OCI-LY7 (cell line): ENCODE measurements around the gene RIN1. TPM values are rescaled to one million over a fixed set of nuclear protein-coding genes. Genes with fewer than 3 reads are reported as not detected.
A peak's percentile ranks its signal among the peaks of the same experiment; 100 is the strongest.

Experiments
- BruUV-seq: library from RNA; stranded (reverse); fragments of 400-500 nt; replicated peaks from 2 replicates; lab custom pipeline; 2021; lab: Mats Ljungman, UMichigan
- CTCF ChIA-PET: fragments of 300-600 bp; sonication (Branson Sonifier 250); formaldehyde crosslinking; loops from one replicate; lab custom pipeline; 2022; ENCODE audit warnings: antibody characterized with exemption; ENCODE audit not compliant: unreplicated experiment; lab: Charles Lee
- POLR2A ChIA-PET: fragments of 300-600 bp; sonication (Branson Sonifier 250); formaldehyde crosslinking; loops from one replicate; lab custom pipeline; 2022; ENCODE audit warnings: antibody characterized with exemption; lab: Charles Lee
- DNase-seq: peaks from one replicate; pipeline ENCODE4 v3.0.0-alpha.2; 2015; ENCODE audit warnings: low spot score
- H2AFZ ChIP-seq: fragments of 200-600 bp; sonication (generic), shearing (Covaris generic); 2 replicates; pipeline ENCODE4 v1.6.1; 2014; ENCODE audit warnings: mild to moderate bottlenecking, antibody characterized with exemption, low read length, moderate library complexity
- H3K27ac ChIP-seq: fragments of 200-600 bp; sonication (generic); 2 replicates; pipeline ENCODE4 v1.5.1; 2014; ENCODE audit warnings: mixed run types, low read depth, mild to moderate bottlenecking, moderate library complexity, low read length, inconsistent platforms; ENCODE audit not compliant: poor library complexity, severe bottlenecking
- H3K36me3 ChIP-seq: fragments of 200-600 bp; sonication (generic); 2 replicates; pipeline ENCODE4 v1.6.1; 2014; ENCODE audit warnings: mild to moderate bottlenecking, antibody characterized with exemption, low read length, moderate library complexity, mixed read lengths; ENCODE audit not compliant: insufficient read depth
- H3K4me1 ChIP-seq: fragments of 200-600 bp; sonication (generic); 2 replicates; pipeline ENCODE4 v1.5.1; 2014; ENCODE audit warnings: mild to moderate bottlenecking, low read length; ENCODE audit not compliant: insufficient read depth, poor library complexity, severe bottlenecking
- H3K4me2 ChIP-seq: fragments of 200-600 bp; sonication (generic); 2 replicates; pipeline ENCODE4 v1.6.1; 2014; ENCODE audit warnings: mild to moderate bottlenecking, low read length
- H3K4me3 ChIP-seq: fragments of 200-600 bp; sonication (generic); 2 replicates; pipeline ENCODE4 v1.5.1; 2014; ENCODE audit warnings: mild to moderate bottlenecking, low read depth, low read length; ENCODE audit not compliant: poor library complexity, severe bottlenecking
- H3K79me2 ChIP-seq: fragments of 200-600 bp; sonication (generic); 2 replicates; pipeline ENCODE4 v1.6.1; 2016; ENCODE audit warnings: low read depth, mild to moderate bottlenecking, low read length, moderate library complexity, mixed read lengths; ENCODE audit not compliant: insufficient read depth
- H3K9me2 ChIP-seq: fragments of 200-600 bp; sonication (generic); 2 replicates; pipeline ENCODE4 v1.6.1; 2016; ENCODE audit warnings: mild to moderate bottlenecking, low read length, mixed read lengths; ENCODE audit not compliant: insufficient read depth
- H3K9me3 ChIP-seq: fragments of 200-600 bp; sonication (generic); 2 replicates; pipeline ENCODE4 v1.6.1; 2014; ENCODE audit warnings: mild to moderate bottlenecking, mixed run types, low read length, mixed read lengths
- H4K20me1 ChIP-seq: fragments of 200-600 bp; sonication (generic); 2 replicates; pipeline ENCODE4 v1.6.1; 2014; ENCODE audit warnings: mild to moderate bottlenecking, antibody characterized with exemption, low read length, moderate library complexity, mixed read lengths; ENCODE audit not compliant: insufficient read depth
- EZH2phosphoT487 ChIP-seq: fragments of 200-600 bp; sonication (generic); IDR thresholded peaks from 2 replicates; pipeline ENCODE4 v1.6.1; 2018; ENCODE audit warnings: low read depth, borderline replicate concordance, mild to moderate bottlenecking, mixed run types, antibody characterized with exemption, low read length, moderate library complexity, mixed read lengths
- intact Hi-C: fragments of 100-400 bp; cut with micrococcal nuclease; formaldehyde crosslinking; loops from one replicate; pipeline ENCODE4 v1.10.0; 2022; ENCODE audit not compliant: unreplicated experiment
- total RNA-seq, 2 experiments: library from RNA; depleted of rRNA in 1 of 2; stranded (reverse); fragments of >200 nt in 1 of 2; shearing (Covaris generic) in 1 of 2; gene quantifications; 2 replicates each; pipeline ENCODE4 v1.2.3, GENCODE V29; 2014 to 2022
- TF ChIP-seq, protein P1 (sequence below): fragments of 200-600 bp; sonication (generic); conservative IDR thresholded peaks from 2 replicates; pipeline ENCODE4 v1.5.1; 2014; ENCODE audit warnings: mild to moderate bottlenecking, antibody characterized with exemption, low read length, moderate library complexity, mixed read lengths

The RIN1 gene
- total RNA-seq, 2 experiments from 2014 or later, result 1.6 to 2.9 TPM

DNA sequence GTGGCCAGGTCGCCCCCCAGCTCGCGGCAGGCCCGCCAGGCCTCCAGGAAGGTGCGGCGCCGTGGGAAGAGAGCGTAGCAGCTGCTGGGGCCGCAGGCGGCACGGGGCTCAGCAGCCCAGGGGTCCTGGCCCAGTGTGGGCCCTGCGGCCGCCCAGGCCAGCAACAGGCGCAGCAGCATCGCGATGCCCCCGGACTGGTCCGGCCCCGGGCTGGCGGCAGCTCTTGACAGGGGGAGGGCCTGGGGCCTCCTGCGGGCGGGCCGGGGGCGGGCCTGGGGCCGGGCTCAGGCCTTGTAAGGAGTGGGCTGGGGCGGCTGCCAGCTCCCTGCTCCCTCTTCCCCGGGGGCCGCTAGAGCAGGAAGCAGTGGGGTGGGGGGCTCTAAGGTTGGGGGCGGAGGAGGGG, 19.4 kb downstream of the RIN1 start, which contains the start of gene CD248:
Gene CD248 (minus strand): TSS at position 196 of the 403 bp plus-strand sequence. CDS start 17 bp downstream, at position 179.
- CTCF ChIA-PET, result interaction anchor here (1.0 kb wide), 1 partner anchor 50 kb away, joined by 4 read pairs; no protein-coding TSS in a partner anchor
- H3K27ac ChIP-seq, result peak within 1 kb of the TSS; percentile 83
- no peaks in the 10 kb centered on the region for H3K79me2 ChIP-seq
- H3K9me3 ChIP-seq, result no peaks in the 10 kb centered on the region
- intact Hi-C loops, result no loop called here
- H3K4me3 ChIP-seq, result peak within 1 kb of the TSS; percentile 49
- no peak for TF ChIP-seq EZH2phosphoT487
- TF ChIP-seq, protein P1, sequence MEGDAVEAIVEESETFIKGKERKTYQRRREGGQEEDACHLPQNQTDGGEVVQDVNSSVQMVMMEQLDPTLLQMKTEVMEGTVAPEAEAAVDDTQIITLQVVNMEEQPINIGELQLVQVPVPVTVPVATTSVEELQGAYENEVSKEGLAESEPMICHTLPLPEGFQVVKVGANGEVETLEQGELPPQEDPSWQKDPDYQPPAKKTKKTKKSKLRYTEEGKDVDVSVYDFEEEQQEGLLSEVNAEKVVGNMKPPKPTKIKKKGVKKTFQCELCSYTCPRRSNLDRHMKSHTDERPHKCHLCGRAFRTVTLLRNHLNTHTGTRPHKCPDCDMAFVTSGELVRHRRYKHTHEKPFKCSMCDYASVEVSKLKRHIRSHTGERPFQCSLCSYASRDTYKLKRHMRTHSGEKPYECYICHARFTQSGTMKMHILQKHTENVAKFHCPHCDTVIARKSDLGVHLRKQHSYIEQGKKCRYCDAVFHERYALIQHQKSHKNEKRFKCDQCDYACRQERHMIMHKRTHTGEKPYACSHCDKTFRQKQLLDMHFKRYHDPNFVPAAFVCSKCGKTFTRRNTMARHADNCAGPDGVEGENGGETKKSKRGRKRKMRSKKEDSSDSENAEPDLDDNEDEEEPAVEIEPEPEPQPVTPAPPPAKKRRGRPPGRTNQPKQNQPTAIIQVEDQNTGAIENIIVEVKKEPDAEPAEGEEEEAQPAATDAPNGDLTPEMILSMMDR, result no peak
- peak within 1 kb of the TSS; percentile 83 for H2AFZ ChIP-seq
- POLR2A ChIA-PET, result no interaction called here
- no peaks in the 10 kb centered on the region for H3K36me3 ChIP-seq
- no peaks in the 10 kb centered on the region for H3K9me2 ChIP-seq
- no peak for DNase-seq
- no TSS peak for BruUV-seq
- H4K20me1 ChIP-seq, result no peaks in the 10 kb centered on the region
- H3K4me1 ChIP-seq, result peaks cover 38% of the 10 kb centered on the region
- H3K4me2 ChIP-seq, result peak within 1 kb of the TSS; percentile 81

DNA sequence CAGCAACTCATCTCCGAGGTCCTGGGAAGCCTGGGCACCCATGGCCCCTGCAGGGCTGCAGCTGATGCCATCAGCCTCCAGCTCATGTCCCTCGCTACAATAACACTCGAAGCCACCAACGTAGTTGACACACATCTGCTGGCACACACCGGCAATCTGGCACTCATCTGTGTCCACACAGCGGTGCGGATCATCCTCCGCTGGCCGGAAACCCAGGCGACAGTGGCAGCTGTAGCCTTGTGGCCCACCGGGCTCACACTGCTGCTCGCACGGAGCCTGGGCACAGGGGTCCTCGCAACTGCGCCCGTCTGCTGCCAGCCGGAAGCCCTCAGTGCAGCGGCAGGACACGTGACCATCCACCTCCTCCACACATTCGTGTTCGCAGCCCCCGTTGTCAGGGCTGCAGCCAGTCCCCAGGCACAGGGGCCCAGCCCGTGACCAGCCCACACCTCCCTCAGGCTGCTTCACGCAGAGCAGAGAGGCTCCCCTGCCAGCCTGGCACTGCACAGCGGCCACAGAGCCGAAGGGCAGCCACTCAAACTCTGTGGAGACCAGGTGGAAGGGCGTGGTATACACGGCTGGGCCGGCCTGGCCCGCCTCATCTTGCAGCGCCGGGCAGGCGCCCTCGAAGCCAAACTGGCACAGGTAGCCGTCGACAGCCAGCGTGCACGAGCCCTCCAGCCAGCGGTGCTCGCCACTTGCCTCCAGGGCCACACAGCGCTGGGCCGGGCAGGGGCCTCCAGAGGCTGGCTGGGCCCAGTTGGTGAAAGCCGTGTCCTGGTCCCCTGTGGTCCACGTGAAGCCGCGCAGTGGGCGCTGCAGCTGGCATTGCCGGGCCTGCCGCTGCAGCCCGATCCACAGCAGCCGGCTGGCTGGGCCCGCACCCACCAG, 20.1 kb downstream of the RIN1 start:
- POLR2A ChIA-PET, result no interaction called here
- intact Hi-C loops, result no loop called here
- no peak overlapping the region for H3K27ac ChIP-seq
- no TSS peak for BruUV-seq
- no peaks in the 10 kb centered on the region for H3K9me2 ChIP-seq
- TF ChIP-seq, protein P1, result no peak
- TF ChIP-seq EZH2phosphoT487, result no peak
- no peak for DNase-seq
- H3K79me2 ChIP-seq, result no peaks in the 10 kb centered on the region
- H4K20me1 ChIP-seq, result no peaks in the 10 kb centered on the region
- H3K4me2 ChIP-seq, result no peak overlapping the region
- no peaks in the 10 kb centered on the region for H3K9me3 ChIP-seq
- CTCF ChIA-PET, result no interaction called here
- peaks cover 42% of the 10 kb centered on the region for H3K4me1 ChIP-seq
- H2AFZ ChIP-seq, result no peak overlapping the region
- H3K4me3 ChIP-seq, result no peak overlapping the region
- no peaks in the 10 kb centered on the region for H3K36me3 ChIP-seq

DNA sequence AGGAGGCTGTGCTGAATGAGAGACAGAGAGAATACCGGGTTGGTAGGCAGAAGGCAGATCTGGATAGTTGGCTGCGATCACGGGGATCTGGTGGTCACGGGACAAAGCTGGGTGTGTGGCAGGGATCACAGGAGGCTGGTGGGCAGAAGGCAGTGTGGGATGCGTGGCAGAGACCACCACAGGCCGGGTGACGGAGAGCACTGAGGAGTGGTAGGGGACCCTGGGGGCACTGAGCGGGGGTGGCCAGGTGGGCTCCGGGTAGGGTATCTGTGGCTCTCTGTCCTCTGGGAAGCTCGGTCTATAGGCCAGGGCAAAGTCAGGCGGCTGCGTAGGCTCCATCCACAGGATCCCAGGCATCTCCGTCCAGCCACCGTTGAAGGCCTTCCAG, 20.7 kb downstream of the RIN1 start:
- Histone ChIP-seq H3K9me2 (no peaks in the 10 kb centered on the region), H2AFZ (no peak overlapping the region), H3K4me1 (peaks cover 42% of the 10 kb centered on the region), H3K9me3 (no peaks in the 10 kb centered on the region), H3K79me2 (no peaks in the 10 kb centered on the region), H3K27ac (no peak overlapping the region), H4K20me1 (no peaks in the 10 kb centered on the region), H3K4me2 (no peak overlapping the region), H3K36me3 (no peaks in the 10 kb centered on the region), H3K4me3 (no peak overlapping the region)
- intact Hi-C loops, result no loop called here
- POLR2A ChIA-PET, result no interaction called here
- TF ChIP-seq, protein P1, result no peak
- TF ChIP-seq EZH2phosphoT487, result no peak
- CTCF ChIA-PET, result no interaction called here
- BruUV-seq, result no TSS peak
- DNase-seq, result no peak
